Central memory CD4-positive, alpha-beta T cell (primary cell): Measurements from ENCODE around the gene UBC.
"Not testable (repeated sequence)": the region's sequence is repeated elsewhere in the genome, so short reads cannot be mapped to it uniquely, and the experiment has no call there.

Experiments
- DNase-seq: peaks from one replicate; pipeline ENCODE4 v3.0.0; 2022
- total RNA-seq, 3 experiments: gene quantifications; one replicate each; lab custom pipeline; 2026; lab: John Stamatoyannopoulos, UW

Gene UBC
- total RNA-seq = 766 to 1,466 (median 882) reads per million in 3 experiments

- peak; percentile 90 for DNase-seq
Measured at GRCh38 chr12:124914392-124915238, at the start of gene UBC. Gene UBC, minus strand, starts transcription at chr12:124914650. Its CDS starts 879 bp downstream, at chr12:124913771.

- no peak for DNase-seq
Measured at GRCh38 chr12:124963211-124963610, 48.8 kb upstream of the UBC start.

GRCh38 chr12:124961055-124961454 is 46.6 kb upstream of the UBC start:
- DNase-seq = no peak

GRCh38 chr12:124956571-124956970 is 42.1 kb upstream of the UBC start:
- no peak for DNase-seq

GRCh38 chr12:124954771-124955170 is 40.3 kb upstream of the UBC start:
- DNase-seq = no peak

GRCh38 chr12:124953689-124954405 is 39.4 kb upstream of the UBC start:
- DNase-seq = no peak

- DNase-seq = no peak
Measured at GRCh38 chr12:124952801-124953200, 38.4 kb upstream of the UBC start.

- DNase-seq = no peak
Measured at GRCh38 chr12:124952295-124952694, 37.8 kb upstream of the UBC start.

GRCh38 chr12:124949779-124950728 is 35.6 kb upstream of the UBC start:
- no peak for DNase-seq

GRCh38 chr12:124949066-124949465 is 34.6 kb upstream of the UBC start:
- DNase-seq = no peak

- DNase-seq = no peak
Measured at GRCh38 chr12:124947561-124948398, 33.3 kb upstream of the UBC start.

- no peak for DNase-seq
Measured at GRCh38 chr12:124947013-124947412, 32.6 kb upstream of the UBC start.

GRCh38 chr12:124946447-124946793 is 32.0 kb upstream of the UBC start:
- no peak for DNase-seq

GRCh38 chr12:124941170-124941527 is 26.7 kb upstream of the UBC start:
- no peak for DNase-seq

- DNase-seq = peak; percentile 75
Measured at GRCh38 chr12:124940393-124941169, 26.1 kb upstream of the UBC start.

- DNase-seq = no peak
Measured at GRCh38 chr12:124940143-124940392, 25.6 kb upstream of the UBC start.

- DNase-seq = peak; percentile 89
Measured at GRCh38 chr12:124939421-124940142, 25.1 kb upstream of the UBC start.

- DNase-seq = no peak
Measured at GRCh38 chr12:124939079-124939420, 24.6 kb upstream of the UBC start.

GRCh38 chr12:124938587-124938986 is 24.1 kb upstream of the UBC start:
- DNase-seq = no peak

GRCh38 chr12:124938108-124938507 is 23.7 kb upstream of the UBC start:
- no peak for DNase-seq

GRCh38 chr12:124931528-124931927 is 17.1 kb upstream of the UBC start:
- DNase-seq = not testable (repeated sequence)
